GM19452 (cell line): ENCODE data around the gene TBX6.

Experiments used
- ATAC-seq: cut with Tn5 transposase; IDR thresholded peaks from one replicate; pipeline ENCODE4 v1.9.1; 2021; ENCODE audit not compliant: unreplicated experiment

The TBX6 gene

GRCh38 chr16:30040221-30040620 is 51.5 kb downstream of the TBX6 start:
- no peak for ATAC-seq
